ENCODE measurements around the gene MYH3.

Gene MYH3

GRCh38 chr17:10674704-10675103, 17.6 kb upstream of the MYH3 start:
- H3K27me3 ChIP-seq (ENCODE audit: insufficient read depth, low read length, poor library complexity): no peaks in the 10 kb centered on the region
- H3K79me1 ChIP-seq (ENCODE audit: low read length): no peaks in the 10 kb centered on the region
- no peak overlapping the region for H3K4me3 ChIP-seq (ENCODE audit: low read length)
- H2AK5ac ChIP-seq (ENCODE audit: low read length): no peak overlapping the region
- H2BK5ac ChIP-seq (ENCODE audit: low read length): no peak overlapping the region
- no peak overlapping the region for H3K18ac ChIP-seq (ENCODE audit: low read length)
- DNase-seq: no peak
- H4K5ac ChIP-seq (ENCODE audit: low read length): no peak overlapping the region
- no peak overlapping the region for H4K8ac ChIP-seq (ENCODE audit: low read depth, low read length)
- H3K56ac ChIP-seq (ENCODE audit: low read length): no peak overlapping the region
- H3K9ac ChIP-seq (ENCODE audit: low read length): no peak overlapping the region
- H3K23ac ChIP-seq (ENCODE audit: low read length): no peak overlapping the region
- no peak overlapping the region for H2BK15ac ChIP-seq (replicated peaks; ENCODE audit: low read depth)
- no peak overlapping the region for H3K4ac ChIP-seq (ENCODE audit: low read depth, low read length)
- H3K4me2 ChIP-seq (ENCODE audit: low read length): no peak overlapping the region
- no peaks in the 10 kb centered on the region for H3K79me2 ChIP-seq (ENCODE audit: control insufficient read depth, insufficient read depth, low read length)
- H3K27ac ChIP-seq (ENCODE audit: low read depth, low read length): no peak overlapping the region
- H2BK120ac ChIP-seq (ENCODE audit: low read depth, low read length): no peak overlapping the region
- H3K36me3 ChIP-seq (ENCODE audit: control insufficient read depth, insufficient read depth, low read length): peaks cover 3% of the 10 kb centered on the region
- whole genome bisulfite sequencing (ENCODE audit: extremely low coverage, insufficient coverage, low lambda C conversion rate): no CpG with 5 or more reads among the region's 4 CpGs
- no peaks in the 10 kb centered on the region for H3K4me1 ChIP-seq (ENCODE audit: control insufficient read depth, low read depth, low read length)

- no peak overlapping the region for H2AK5ac ChIP-seq (ENCODE audit: low read length)
- H3K56ac ChIP-seq (ENCODE audit: low read length): no peak overlapping the region
- no peaks in the 10 kb centered on the region for H3K79me2 ChIP-seq (ENCODE audit: control insufficient read depth, insufficient read depth, low read length)
- no peak overlapping the region for H3K4me2 ChIP-seq (ENCODE audit: low read length)
- H3K9ac ChIP-seq (ENCODE audit: low read length): no peak overlapping the region
- no peak overlapping the region for H3K27ac ChIP-seq (ENCODE audit: low read depth, low read length)
- H3K4ac ChIP-seq (ENCODE audit: low read depth, low read length): no peak overlapping the region
- no CpG with 5 or more reads among the region's 12 CpGs for WGBS (ENCODE audit: extremely low coverage, insufficient coverage, low lambda C conversion rate)
- no peaks in the 10 kb centered on the region for H3K79me1 ChIP-seq (ENCODE audit: low read length)
- H4K5ac ChIP-seq (ENCODE audit: low read length): no peak overlapping the region
- peak; percentile 22 for DNase-seq
- H2BK120ac ChIP-seq (ENCODE audit: low read depth, low read length): no peak overlapping the region
- no peaks in the 10 kb centered on the region for H3K4me1 ChIP-seq (ENCODE audit: control insufficient read depth, low read depth, low read length)
- H3K4me3 ChIP-seq (ENCODE audit: low read length): no peak overlapping the region
- no peak overlapping the region for H2BK15ac ChIP-seq (replicated peaks; ENCODE audit: low read depth)
- H4K8ac ChIP-seq (ENCODE audit: low read depth, low read length): no peak overlapping the region
- H3K18ac ChIP-seq (ENCODE audit: low read length): no peak overlapping the region
- no peak overlapping the region for H2BK5ac ChIP-seq (ENCODE audit: low read length)
- peaks cover 3% of the 10 kb centered on the region for H3K36me3 ChIP-seq (ENCODE audit: control insufficient read depth, insufficient read depth, low read length)
- H3K27me3 ChIP-seq (ENCODE audit: insufficient read depth, low read length, poor library complexity): no peaks in the 10 kb centered on the region
- no peak overlapping the region for H3K23ac ChIP-seq (ENCODE audit: low read length)
Measured at GRCh38 chr17:10673312-10673711, 16.2 kb upstream of the MYH3 start.

GRCh38 chr17:10668775-10669174, 11.7 kb upstream of the MYH3 start:
- Histone ChIP-seq H3K4me3 (ENCODE audit: low read length) (no peak overlapping the region), H3K27me3 (ENCODE audit: insufficient read depth, low read length, poor library complexity) (no peaks in the 10 kb centered on the region), H3K27ac (ENCODE audit: low read depth, low read length) (no peak overlapping the region), H3K4ac (ENCODE audit: low read depth, low read length) (no peak overlapping the region), H2BK15ac (replicated peaks; ENCODE audit: low read depth) (no peak overlapping the region), H3K79me2 (ENCODE audit: control insufficient read depth, insufficient read depth, low read length) (no peaks in the 10 kb centered on the region), H3K36me3 (ENCODE audit: control insufficient read depth, insufficient read depth, low read length) (no peaks in the 10 kb centered on the region), H3K56ac (ENCODE audit: low read length) (no peak overlapping the region), H4K8ac (ENCODE audit: low read depth, low read length) (no peak overlapping the region), H3K18ac (ENCODE audit: low read length) (no peak overlapping the region), H3K23ac (ENCODE audit: low read length) (no peak overlapping the region), H4K5ac (ENCODE audit: low read length) (no peak overlapping the region), H3K4me1 (ENCODE audit: control insufficient read depth, low read depth, low read length) (no peaks in the 10 kb centered on the region), H2BK5ac (ENCODE audit: low read length) (no peak overlapping the region), H2AK5ac (ENCODE audit: low read length) (no peak overlapping the region), H3K79me1 (ENCODE audit: low read length) (no peaks in the 10 kb centered on the region), H3K4me2 (ENCODE audit: low read length) (no peak overlapping the region), H3K9ac (ENCODE audit: low read length) (no peak overlapping the region), H2BK120ac (ENCODE audit: low read depth, low read length) (no peak overlapping the region)
- no peak for DNase-seq
- no CpG with 5 or more reads among the region's 1 CpG for WGBS (ENCODE audit: extremely low coverage, insufficient coverage, low lambda C conversion rate)

- H3K4me1 ChIP-seq (ENCODE audit: control insufficient read depth, low read depth, low read length): no peaks in the 10 kb centered on the region
- no peak overlapping the region for H2AK5ac ChIP-seq (ENCODE audit: low read length)
- H3K4ac ChIP-seq (ENCODE audit: low read depth, low read length): no peak overlapping the region
- H4K5ac ChIP-seq (ENCODE audit: low read length): no peak overlapping the region
- H2BK5ac ChIP-seq (ENCODE audit: low read length): no peak overlapping the region
- DNase-seq: no peak
- no peak overlapping the region for H3K23ac ChIP-seq (ENCODE audit: low read length)
- no peak overlapping the region for H3K56ac ChIP-seq (ENCODE audit: low read length)
- no peak overlapping the region for H3K27ac ChIP-seq (ENCODE audit: low read depth, low read length)
- no peaks in the 10 kb centered on the region for H3K36me3 ChIP-seq (ENCODE audit: control insufficient read depth, insufficient read depth, low read length)
- H3K79me2 ChIP-seq (ENCODE audit: control insufficient read depth, insufficient read depth, low read length): no peaks in the 10 kb centered on the region
- H2BK15ac ChIP-seq (replicated peaks; ENCODE audit: low read depth): no peak overlapping the region
- H3K4me2 ChIP-seq (ENCODE audit: low read length): no peak overlapping the region
- WGBS (ENCODE audit: extremely low coverage, insufficient coverage, low lambda C conversion rate): no CpG with 5 or more reads among the region's 5 CpGs
- H3K9ac ChIP-seq (ENCODE audit: low read length): no peak overlapping the region
- no peak overlapping the region for H3K4me3 ChIP-seq (ENCODE audit: low read length)
- H3K27me3 ChIP-seq (ENCODE audit: insufficient read depth, low read length, poor library complexity): no peaks in the 10 kb centered on the region
- no peaks in the 10 kb centered on the region for H3K79me1 ChIP-seq (ENCODE audit: low read length)
- H4K8ac ChIP-seq (ENCODE audit: low read depth, low read length): no peak overlapping the region
- H3K18ac ChIP-seq (ENCODE audit: low read length): no peak overlapping the region
- no peak overlapping the region for H2BK120ac ChIP-seq (ENCODE audit: low read depth, low read length)
Measured at GRCh38 chr17:10666906-10667305, 9.8 kb upstream of the MYH3 start.

- Histone ChIP-seq H2BK120ac (ENCODE audit: low read depth, low read length) (no peak overlapping the region), H3K4ac (ENCODE audit: low read depth, low read length) (no peak overlapping the region), H3K56ac (ENCODE audit: low read length) (no peak overlapping the region), H2BK15ac (replicated peaks; ENCODE audit: low read depth) (no peak overlapping the region), H3K27ac (ENCODE audit: low read depth, low read length) (no peak overlapping the region), H3K4me1 (ENCODE audit: control insufficient read depth, low read depth, low read length) (no peaks in the 10 kb centered on the region), H3K4me2 (ENCODE audit: low read length) (no peak overlapping the region), H3K79me2 (ENCODE audit: control insufficient read depth, insufficient read depth, low read length) (no peaks in the 10 kb centered on the region), H3K23ac (ENCODE audit: low read length) (no peak overlapping the region), H3K36me3 (ENCODE audit: control insufficient read depth, insufficient read depth, low read length) (no peaks in the 10 kb centered on the region), H3K18ac (ENCODE audit: low read length) (no peak overlapping the region), H3K4me3 (ENCODE audit: low read length) (no peak overlapping the region), H3K27me3 (ENCODE audit: insufficient read depth, low read length, poor library complexity) (no peaks in the 10 kb centered on the region), H3K79me1 (ENCODE audit: low read length) (no peaks in the 10 kb centered on the region), H4K5ac (ENCODE audit: low read length) (no peak overlapping the region), H2AK5ac (ENCODE audit: low read length) (no peak overlapping the region), H4K8ac (ENCODE audit: low read depth, low read length) (no peak overlapping the region), H3K9ac (ENCODE audit: low read length) (no peak overlapping the region), H2BK5ac (ENCODE audit: low read length) (no peak overlapping the region)
- WGBS (ENCODE audit: extremely low coverage, insufficient coverage, low lambda C conversion rate): no CpG with 5 or more reads among the region's 9 CpGs
- DNase-seq: no peak
Measured at GRCh38 chr17:10664571-10664970, 7.5 kb upstream of the MYH3 start.

- H2BK15ac ChIP-seq (replicated peaks; ENCODE audit: low read depth): no peak overlapping the region
- no peak overlapping the region for H2BK5ac ChIP-seq (ENCODE audit: low read length)
- H3K9ac ChIP-seq (ENCODE audit: low read length): no peak overlapping the region
- no peak overlapping the region for H3K23ac ChIP-seq (ENCODE audit: low read length)
- H3K4ac ChIP-seq (ENCODE audit: low read depth, low read length): no peak overlapping the region
- H4K8ac ChIP-seq (ENCODE audit: low read depth, low read length): no peak overlapping the region
- H3K4me3 ChIP-seq (ENCODE audit: low read length): no peak overlapping the region
- H4K5ac ChIP-seq (ENCODE audit: low read length): no peak overlapping the region
- no peaks in the 10 kb centered on the region for H3K79me1 ChIP-seq (ENCODE audit: low read length)
- no peaks in the 10 kb centered on the region for H3K79me2 ChIP-seq (ENCODE audit: control insufficient read depth, insufficient read depth, low read length)
- no CpG with 5 or more reads among the region's 6 CpGs for WGBS (ENCODE audit: extremely low coverage, insufficient coverage, low lambda C conversion rate)
- H3K56ac ChIP-seq (ENCODE audit: low read length): no peak overlapping the region
- no peaks in the 10 kb centered on the region for H3K4me1 ChIP-seq (ENCODE audit: control insufficient read depth, low read depth, low read length)
- no peak overlapping the region for H3K4me2 ChIP-seq (ENCODE audit: low read length)
- no peak overlapping the region for H3K27ac ChIP-seq (ENCODE audit: low read depth, low read length)
- DNase-seq: no peak
- H3K27me3 ChIP-seq (ENCODE audit: insufficient read depth, low read length, poor library complexity): no peaks in the 10 kb centered on the region
- H2BK120ac ChIP-seq (ENCODE audit: low read depth, low read length): no peak overlapping the region
- H3K36me3 ChIP-seq (ENCODE audit: control insufficient read depth, insufficient read depth, low read length): no peaks in the 10 kb centered on the region
- H2AK5ac ChIP-seq (ENCODE audit: low read length): no peak overlapping the region
- H3K18ac ChIP-seq (ENCODE audit: low read length): no peak overlapping the region
Measured at GRCh38 chr17:10663231-10663630, 6.1 kb upstream of the MYH3 start.

Measured in mesendoderm (in vitro differentiated cells).